BJ (cell line): ENCODE data around the gene ODF2. TPM values are rescaled to one million over a fixed set of nuclear protein-coding genes. Genes with fewer than 3 reads are reported as not detected.

Source experiments
- CTCF ChIA-PET: fragments of 350-600 bp; formaldehyde crosslinking; extraction: SDS; loops from one replicate; lab custom pipeline; 2021; ENCODE audit warnings: antibody characterized with exemption, inconsistent platforms; lab: Yijun Ruan, JAX
- POLR2A ChIA-PET: fragments of 300-600 bp; sonication (Branson Sonifier 250); formaldehyde crosslinking; extraction: SDS; loops from one replicate; lab custom pipeline; 2021; ENCODE audit warnings: antibody characterized with exemption; lab: Charles Lee
- DNase-seq: peaks from one replicate; pipeline ENCODE4 v3.0.0-alpha.2; 2011; ENCODE audit warnings: low read depth
- H3K27me3 ChIP-seq: 2 replicates; pipeline ENCODE4 v1.6.0; 2011; ENCODE audit warnings: low read length; ENCODE audit not compliant: control insufficient read depth, insufficient read depth
- H3K36me3 ChIP-seq: 2 replicates; pipeline ENCODE4 v1.5.1; 2011; ENCODE audit warnings: low read length; ENCODE audit not compliant: control insufficient read depth, insufficient read depth
- H3K4me3 ChIP-seq: 2 replicates; pipeline ENCODE4 v1.5.1; 2011; ENCODE audit warnings: low read depth, mild to moderate bottlenecking, control low read depth, low read length
- CTCF ChIP-seq: IDR thresholded peaks from 2 replicates; pipeline ENCODE4 v1.5.1; 2011; ENCODE audit warnings: low read depth, mild to moderate bottlenecking, control low read depth, inconsistent platforms, low read length, moderate library complexity; ENCODE audit not compliant: insufficient read depth
- polyA plus RNA-seq: library from polyadenylated mRNA; depleted of rRNA; stranded (reverse); fragments of >200 nt; gene quantifications from 2 replicates; pipeline ENCODE4 v1.2.3, GENCODE V29; 2011

The ODF2 gene
- polyA plus RNA-seq, 1 experiment: 21.5 TPM

GRCh38 chr9:128493424-128493823, 37.6 kb downstream of the ODF2 start:
- H3K4me3 ChIP-seq: no peak overlapping the region
- peaks cover 21% of the 10 kb centered on the region for H3K36me3 ChIP-seq
- DNase-seq: no peak
- TF ChIP-seq CTCF: no peak
- no peaks in the 10 kb centered on the region for H3K27me3 ChIP-seq
- CTCF ChIA-PET: no interaction called here
- POLR2A ChIA-PET: no interaction called here

GRCh38 chr9:128494108-128494745, 38.4 kb downstream of the ODF2 start:
- TF ChIP-seq CTCF: no peak
- DNase-seq: no peak
- H3K36me3 ChIP-seq: peaks cover 25% of the 10 kb centered on the region
- ChIA-PET CTCF (no interaction called here), POLR2A (no interaction called here)
- no peak overlapping the region for H3K4me3 ChIP-seq
- no peaks in the 10 kb centered on the region for H3K27me3 ChIP-seq

GRCh38 chr9:128494746-128495129, 38.9 kb downstream of the ODF2 start:
- H3K36me3 ChIP-seq: peaks cover 25% of the 10 kb centered on the region
- ChIA-PET CTCF (no interaction called here), POLR2A (no interaction called here)
- no peak overlapping the region for H3K4me3 ChIP-seq
- no peak for DNase-seq
- no peak for TF ChIP-seq CTCF
- H3K27me3 ChIP-seq: no peaks in the 10 kb centered on the region

GRCh38 chr9:128495296-128495695, 39.5 kb downstream of the ODF2 start:
- POLR2A ChIA-PET: no interaction called here
- CTCF ChIA-PET: no interaction called here
- no peak for DNase-seq
- peaks cover 27% of the 10 kb centered on the region for H3K36me3 ChIP-seq
- H3K27me3 ChIP-seq: no peaks in the 10 kb centered on the region
- no peak for TF ChIP-seq CTCF
- H3K4me3 ChIP-seq: no peak overlapping the region

- ChIA-PET CTCF (no interaction called here), POLR2A (no interaction called here)
- no peak for TF ChIP-seq CTCF
- Histone ChIP-seq H3K36me3 (peaks cover 27% of the 10 kb centered on the region), H3K27me3 (no peaks in the 10 kb centered on the region), H3K4me3 (no peak overlapping the region)
- no peak for DNase-seq
Observed at GRCh38 chr9:128495804-128496417, 40.1 kb downstream of the ODF2 start.
